SKM-1 (cell line): ENCODE data around the gene PLA2G6.

ENCODE experiments used
- DNase-seq: peaks from one replicate; lab custom pipeline; 2025; ENCODE audit not compliant: unreplicated experiment; lab: John Stamatoyannopoulos, UW

The PLA2G6 gene

DNA sequence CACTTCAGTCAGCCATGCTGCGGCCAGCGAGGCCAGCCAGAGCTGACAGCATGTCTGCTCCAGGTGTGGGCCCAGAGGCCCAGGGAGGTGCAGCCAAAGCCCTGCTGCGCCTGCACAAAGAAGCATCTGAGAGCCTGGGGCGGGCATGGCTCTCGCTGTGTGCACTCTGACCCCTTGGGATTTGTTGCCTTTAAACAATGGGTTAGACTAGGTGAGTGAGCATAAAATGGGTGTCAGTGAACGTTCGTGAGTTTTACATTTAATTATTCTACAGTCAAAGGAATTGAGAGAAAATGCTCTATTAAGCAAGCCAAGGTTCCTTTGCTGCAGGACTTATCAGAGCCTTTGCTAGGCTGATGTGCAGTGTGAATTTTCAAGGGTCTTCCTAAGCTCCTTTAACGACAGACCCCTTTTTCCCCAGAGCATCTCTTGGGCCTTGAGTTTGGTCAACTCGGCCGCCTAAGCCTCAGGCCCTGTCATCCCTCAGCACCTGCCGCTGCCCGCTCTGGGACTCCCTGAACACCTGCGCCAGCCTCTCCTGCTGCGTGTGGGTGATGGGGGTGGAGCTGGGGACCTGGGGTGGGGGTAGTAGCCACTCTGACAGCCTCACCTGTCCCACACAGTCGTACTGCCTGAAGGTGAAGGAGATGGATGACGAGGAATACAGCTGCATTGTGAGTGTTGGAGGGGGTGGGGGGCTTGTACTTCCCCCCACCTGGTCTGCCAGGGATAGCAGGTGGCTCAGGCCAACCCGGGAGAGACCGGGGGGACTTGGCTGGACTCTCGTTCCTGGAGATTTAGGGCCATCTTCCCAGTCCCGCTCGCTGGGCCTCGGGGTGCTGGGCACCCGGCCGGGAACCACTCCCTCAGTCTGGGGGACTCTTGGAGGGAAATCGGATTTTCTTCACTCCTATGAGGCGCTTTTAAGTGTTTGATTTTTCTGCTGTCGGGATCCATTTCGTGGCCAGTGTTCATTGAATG is 108.2 kb downstream of the PLA2G6 start:
- DNase-seq = no peak

DNA sequence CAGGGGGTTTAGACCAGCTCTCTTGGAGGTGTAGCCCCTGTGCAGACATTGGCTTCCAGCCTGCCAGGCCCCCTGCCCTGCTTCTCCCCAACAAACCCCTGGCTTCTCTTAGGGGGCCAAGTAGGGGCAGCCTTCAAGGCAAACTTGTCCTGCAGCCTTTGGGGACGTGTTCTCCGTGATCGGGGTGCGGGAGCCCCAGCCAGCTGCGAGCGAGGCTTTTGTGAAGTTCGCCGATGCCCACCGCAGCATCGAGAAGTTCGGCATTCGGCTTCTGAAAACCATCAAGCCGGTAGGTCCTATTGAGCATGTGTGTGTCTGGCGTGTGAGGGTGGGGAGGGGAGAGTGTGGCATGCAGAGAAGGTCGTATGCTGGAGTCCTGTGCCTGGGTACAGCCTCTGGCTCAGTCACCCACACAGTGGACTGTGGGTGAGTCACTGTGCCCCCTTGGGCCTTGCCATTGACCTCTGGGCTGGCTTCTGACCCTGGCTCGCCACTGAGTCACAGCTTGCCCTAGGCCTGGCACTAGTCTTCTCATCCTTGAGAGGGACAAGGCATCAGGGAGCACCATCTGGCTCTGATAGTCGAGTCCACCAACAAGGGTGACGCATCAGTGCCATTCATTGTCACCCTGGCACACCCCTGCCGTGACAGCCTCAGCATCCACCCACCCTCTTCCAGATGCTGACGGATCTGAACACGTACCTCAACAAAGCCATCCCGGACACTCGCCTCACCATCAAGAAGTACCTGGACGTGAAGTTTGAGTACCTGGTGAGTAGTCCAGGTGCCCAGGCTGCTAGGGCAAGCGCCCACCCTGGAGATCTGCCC is 109.1 kb downstream of the PLA2G6 start:
- no peak for DNase-seq

DNA sequence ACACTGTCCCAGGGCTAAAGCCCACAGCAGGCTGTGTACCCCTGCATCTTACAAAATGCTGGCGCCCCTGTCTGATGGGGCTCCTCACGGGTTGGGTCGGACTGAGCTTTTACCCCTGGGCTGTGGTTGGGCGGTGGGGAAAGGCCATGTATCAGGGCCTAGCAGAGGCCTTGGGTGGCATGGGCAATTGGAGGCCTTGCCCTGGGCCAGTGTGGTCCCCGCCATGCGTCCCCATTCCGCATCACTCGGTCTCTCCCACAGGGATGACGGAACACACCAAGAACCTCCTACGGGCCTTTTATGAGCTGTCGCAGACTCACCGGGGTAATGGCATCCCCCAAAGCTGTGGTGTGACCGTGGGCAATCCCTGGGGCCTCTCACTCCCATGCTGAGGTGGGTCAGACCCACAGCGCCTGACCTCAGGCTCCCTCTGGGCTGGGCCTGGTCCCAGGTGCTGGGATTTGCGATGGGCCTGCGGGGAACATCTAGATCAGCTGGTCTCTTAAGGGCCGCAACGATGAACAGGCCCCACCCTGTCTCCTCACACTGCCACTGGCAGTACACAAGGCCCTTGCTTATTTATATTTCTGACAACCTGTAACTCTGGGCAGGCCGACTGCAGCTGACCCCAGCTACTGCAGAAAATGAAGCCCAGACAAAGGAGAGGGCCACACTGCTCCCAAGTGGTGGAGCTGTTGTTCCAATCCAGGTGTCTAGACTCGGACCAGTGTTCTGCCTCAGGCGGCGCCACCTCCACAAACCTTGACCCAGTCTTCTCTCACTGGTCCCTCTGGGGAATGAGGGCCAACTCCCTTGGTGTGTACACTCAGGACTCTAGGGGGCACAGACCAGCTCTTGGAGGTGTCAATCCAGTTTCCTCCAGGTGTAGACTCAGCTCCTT is 110.0 kb downstream of the PLA2G6 start:
- no peak for DNase-seq

DNA sequence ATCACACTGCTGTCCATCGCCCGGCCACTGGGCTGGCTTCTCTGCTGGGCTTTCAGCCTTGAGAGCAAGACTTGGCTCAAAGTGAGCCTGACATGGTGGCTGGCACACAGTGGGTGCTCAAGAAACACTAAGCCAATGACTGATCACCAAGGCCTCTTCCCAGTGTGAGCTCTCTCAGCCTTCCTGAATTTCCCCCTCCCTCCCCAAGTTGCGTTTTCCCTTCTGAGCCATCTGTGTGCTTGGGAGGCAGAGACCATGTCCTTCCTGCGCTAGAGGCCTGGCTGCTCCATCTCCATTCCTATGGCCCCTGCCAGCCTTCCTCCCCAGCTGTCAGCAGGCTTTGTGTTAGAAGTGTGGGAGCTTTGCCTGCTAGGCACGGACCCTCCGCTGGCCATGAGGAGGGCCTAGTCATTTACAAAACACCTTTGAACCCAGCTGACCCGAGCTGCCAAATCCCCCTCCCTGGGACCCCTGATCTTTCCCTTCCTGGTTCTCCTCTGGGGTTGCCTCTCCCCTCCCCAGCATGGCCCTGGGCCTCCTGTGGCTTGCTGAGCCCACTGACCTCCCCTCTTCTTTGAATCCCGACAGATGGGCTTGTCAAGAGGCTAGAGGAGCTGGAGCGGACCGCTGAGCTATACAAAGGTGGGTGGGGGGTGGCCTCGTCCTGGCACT is 111.2 kb downstream of the PLA2G6 start:
- DNase-seq = no peak

DNA sequence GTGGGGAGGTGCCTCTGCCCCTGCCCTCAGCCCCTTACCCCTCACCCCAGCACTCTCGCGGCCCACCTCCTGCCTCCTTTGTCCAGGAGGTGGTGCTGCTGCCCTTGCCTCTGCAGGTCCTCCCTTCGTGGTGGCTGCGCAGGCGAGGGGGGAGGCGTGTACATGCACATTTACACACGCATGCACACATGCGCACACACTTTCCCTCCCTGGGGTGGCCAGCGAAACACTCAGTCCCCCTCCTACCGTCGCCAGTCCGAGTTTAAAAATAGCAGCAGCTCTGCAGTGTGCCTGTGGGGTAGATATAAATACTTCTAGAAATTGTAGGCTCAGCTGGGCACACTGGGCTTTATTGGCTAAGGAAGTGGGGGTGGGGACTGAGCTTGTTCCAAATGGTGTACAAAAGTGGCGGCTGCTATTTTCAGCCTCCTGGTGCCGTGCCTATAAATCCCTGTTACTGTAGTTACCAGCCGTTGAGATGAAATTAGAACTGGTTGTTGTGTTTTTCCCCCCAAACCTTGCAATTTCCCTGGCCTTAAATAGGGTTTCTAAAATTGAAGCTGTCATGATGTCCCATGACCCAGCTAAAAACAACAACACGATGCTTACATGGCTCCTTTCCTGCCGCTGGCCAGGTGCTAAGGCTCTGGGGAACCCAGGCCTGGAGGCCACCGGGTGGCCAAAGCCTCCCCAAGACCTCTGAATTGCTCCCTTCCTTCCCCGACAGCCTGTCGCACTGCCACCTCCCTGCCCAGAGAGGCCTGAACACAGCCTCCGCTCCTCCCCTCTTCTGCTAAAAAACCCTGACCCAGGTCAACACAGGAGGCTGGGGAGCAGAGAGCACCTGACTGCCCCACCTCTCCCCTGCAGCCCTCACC is 112.0 kb downstream of the PLA2G6 start:
- DNase-seq = no peak

DNA sequence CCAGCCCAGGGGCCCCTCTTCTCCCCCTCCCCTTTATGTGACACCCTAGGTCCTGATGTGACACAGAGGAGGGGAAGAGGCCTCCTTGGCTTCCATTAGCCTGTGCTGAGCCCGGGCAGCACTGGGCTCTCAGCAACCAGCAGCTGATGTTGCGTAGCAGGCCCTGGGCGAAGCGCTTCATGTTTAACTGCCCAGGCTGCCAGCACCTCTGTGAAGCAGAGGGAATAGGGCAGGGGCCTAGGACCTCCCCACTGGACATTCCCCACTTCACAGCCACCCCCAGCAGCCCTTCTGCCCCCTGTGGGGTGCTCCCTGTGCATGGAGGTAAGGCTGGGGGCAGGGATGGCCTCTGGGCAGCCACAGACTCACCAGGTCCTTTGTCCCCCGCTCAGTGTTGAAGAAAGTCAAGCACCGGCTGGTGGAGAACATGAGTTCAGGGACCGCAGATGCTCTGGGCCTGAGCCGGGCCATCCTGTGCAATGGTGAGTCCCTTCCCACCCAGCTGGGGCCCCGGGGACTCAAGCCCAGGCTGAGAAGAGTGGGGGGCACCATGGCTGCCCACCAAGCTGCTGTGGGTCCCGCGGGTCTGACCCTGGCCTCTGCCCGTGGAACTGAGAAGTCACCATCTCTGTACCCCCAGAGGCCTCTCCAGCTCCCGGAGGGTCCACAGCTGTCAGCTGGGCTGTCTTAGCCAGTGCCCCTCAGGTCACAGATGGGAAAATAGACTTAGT is 112.8 kb downstream of the PLA2G6 start:
- no peak for DNase-seq

DNA sequence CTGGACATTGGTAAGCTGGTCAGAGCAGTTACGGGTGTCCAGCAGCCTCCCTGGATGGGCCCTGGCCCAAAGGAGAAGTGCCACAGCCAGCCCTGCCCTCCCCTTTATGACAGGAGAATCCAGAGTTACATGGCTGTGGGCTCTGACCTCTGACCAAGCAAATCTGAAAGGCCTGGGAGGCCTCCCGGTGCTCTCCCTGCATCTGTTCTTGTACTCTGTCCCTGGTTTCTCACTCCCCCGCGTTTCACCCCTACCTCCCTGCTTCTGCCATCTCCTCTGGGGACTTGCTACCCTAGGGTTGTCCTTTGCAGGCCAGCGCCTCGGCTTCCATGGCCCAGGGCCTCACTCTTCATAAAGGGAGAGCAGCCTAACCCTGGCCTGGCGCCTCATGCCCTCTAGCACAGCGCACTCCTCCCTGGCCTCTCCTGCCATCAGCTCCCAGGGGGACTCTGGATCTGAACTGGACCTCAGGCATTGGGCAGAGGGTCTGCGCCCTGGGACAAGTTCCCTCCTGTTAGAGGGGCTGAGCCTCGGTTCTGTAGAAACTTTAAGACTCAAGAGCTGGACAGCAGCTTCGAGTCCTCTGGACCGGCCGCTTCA is 113.8 kb downstream of the PLA2G6 start:
- no peak for DNase-seq

DNA sequence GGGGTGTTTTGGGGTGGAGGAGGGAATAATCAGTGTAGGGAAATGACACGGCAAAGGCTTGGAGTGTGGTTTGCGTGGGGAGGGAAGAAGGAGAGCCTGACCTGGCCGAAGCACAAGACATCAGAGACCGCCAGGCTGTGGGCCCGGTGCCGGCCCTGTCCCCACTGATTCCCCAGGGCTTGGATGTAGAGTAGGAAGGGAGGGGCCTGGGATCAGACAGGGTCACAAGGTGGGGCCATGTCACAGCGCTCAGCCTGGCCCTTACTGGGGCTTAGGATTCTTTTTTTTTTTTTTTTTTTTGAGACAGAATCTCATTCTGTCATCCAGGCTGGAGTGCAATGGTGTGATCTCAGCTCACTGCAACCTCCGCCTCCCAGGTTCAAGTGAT is 114.6 kb downstream of the PLA2G6 start:
- no peak for DNase-seq

DNA sequence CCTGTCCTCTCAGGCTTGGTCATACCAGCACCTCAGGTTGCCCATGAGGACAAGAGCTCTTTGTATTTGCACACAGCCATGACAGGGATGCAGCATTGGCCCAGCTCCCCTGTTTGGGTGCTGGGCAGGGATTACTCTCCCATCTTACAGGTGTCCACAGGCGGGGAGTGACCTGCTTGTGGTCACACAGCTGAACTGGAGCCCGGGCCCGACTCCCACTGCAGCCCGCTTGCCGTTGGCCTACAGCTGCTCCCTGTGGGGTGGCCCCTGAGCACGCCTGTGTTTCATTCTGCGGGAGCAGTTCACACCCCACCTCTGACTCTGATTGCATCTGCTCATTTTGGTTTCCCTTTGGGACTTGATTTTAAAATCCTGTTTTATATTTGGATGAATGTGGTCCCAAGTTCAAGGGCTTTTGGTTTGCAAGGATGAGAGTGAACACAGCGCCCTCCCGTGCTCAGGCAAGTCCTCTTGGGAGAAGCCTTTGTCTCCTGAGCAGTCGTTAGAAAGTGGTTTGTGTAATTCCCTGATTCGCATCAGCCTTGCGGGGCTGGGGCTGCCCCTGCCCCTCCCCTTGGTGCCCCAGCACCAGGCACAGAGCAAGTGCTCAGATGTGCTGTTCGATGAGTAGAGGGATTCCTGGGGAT is 115.1 kb downstream of the PLA2G6 start:
- DNase-seq = no peak

DNA sequence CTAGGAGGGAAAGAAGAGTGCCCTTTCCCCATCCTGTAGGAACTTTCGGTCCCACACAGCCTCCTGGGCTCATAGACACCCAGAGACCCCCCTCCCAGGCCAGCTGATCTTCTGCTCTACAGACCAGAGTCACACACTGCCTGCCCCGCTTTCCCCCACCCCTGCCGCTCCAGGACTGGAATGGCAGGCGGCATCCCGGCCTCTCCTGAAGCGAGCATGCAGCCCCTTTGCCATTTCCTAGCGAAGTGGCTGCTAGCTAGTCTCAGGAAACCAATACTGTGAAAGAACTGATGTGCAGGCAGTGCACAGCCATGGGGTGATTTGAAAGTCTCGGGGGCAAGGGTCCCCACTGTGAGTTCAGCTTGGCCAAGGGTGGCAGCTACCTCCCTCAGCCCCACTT is 116.1 kb downstream of the PLA2G6 start:
- DNase-seq = no peak

DNA sequence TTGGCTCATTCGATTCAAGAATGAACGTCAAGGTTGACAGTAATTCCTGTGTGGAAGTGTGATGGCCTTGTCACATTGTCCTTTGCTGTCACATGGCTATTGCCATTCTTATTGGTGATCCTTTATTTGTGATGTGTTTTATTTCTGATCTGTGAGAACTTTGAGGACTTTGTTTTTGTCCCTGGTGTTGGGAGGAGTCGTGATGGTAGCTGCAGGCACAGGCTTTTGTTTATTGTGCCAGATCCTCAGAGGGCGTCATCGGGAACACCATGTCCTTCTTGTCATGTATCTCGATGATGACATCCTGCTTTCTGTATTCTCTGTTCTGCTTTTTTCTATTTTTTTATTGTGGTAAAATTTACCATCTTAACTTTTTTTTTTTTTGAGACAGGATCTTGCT is 118.8 kb downstream of the PLA2G6 start:
- DNase-seq = no peak
